Tibial nerve (tissue), 4 donors: ENCODE data around the gene SAMD14. TPM values are rescaled to one million over a fixed set of nuclear protein-coding genes. Genes with fewer than 3 reads are reported as not detected.

Source experiments
- total RNA-seq, 4 donors: library from RNA; depleted of rRNA; stranded (reverse); fragments of >200 nt; gene quantifications; one replicate each; pipeline ENCODE4 v1.1.0, GENCODE V29; 2016

Gene SAMD14
- total RNA-seq, 4 donors from 2014 or later = 0.63 to 1.5 (median 1.1) TPM

Other genes with a start within 250 kb of the SAMD14 start
- not detected for gene DLX4, start 161.0 kb downstream of the SAMD14 start, total RNA-seq
- gene DLX3, start 134.9 kb downstream of the SAMD14 start, total RNA-seq = under 1 TPM in 1 of 4 donors, not detected in 3; 0.30 TPM
- gene ITGA3, start 74.0 kb downstream of the SAMD14 start, total RNA-seq = 10 to 100 TPM; 59.2 to 85.7 (median 69.1) TPM
- gene PDK2, start 34.8 kb downstream of the SAMD14 start, total RNA-seq = 10 to 100 TPM; 37.9 to 77.7 (median 49.8) TPM
- gene PPP1R9B, start 20.5 kb upstream of the SAMD14 start, total RNA-seq = 10 to 100 TPM; 28.4 to 54.9 (median 36.9) TPM
- gene SGCA, start 35.8 kb upstream of the SAMD14 start, total RNA-seq = 1 to 10 TPM; 1.8 to 7.8 (median 4.9) TPM
- 100 to 1,000 TPM in 1 of 4 donors, 10 to 100 TPM in 3; 31.5 to 185 (median 73.0) TPM for gene COL1A1, start 71.5 kb upstream of the SAMD14 start, total RNA-seq
- under 1 TPM in 2 of 4 donors, not detected in 2; 0.44 to 0.59 TPM for gene TMEM92, start 144.3 kb upstream of the SAMD14 start, total RNA-seq
- gene XYLT2, start 216.0 kb upstream of the SAMD14 start, total RNA-seq = 10 to 100 TPM; 27.6 to 32.3 (median 29.9) TPM
- gene MRPL27, start 243.0 kb upstream of the SAMD14 start, total RNA-seq = 10 to 100 TPM; 32.4 to 45.9 (median 34.9) TPM
- gene EME1, start 243.1 kb upstream of the SAMD14 start, total RNA-seq = 1 to 10 TPM in 2 of 4 donors, under 1 TPM in 2; 0.42 to 1.7 (median 1.1) TPM